Upper lobe of left lung (tissue), 6 donors: ENCODE results near the gene PPP6R3. TPM values are rescaled to one million over a fixed set of nuclear protein-coding genes. Genes with fewer than 3 reads are reported as not detected.
A peak's percentile ranks its signal among the peaks of the same experiment; 100 is the strongest.
"Not testable (repeated sequence)": the region's sequence is repeated elsewhere in the genome, so short reads cannot be mapped to it uniquely, and the experiment has no call there.

Source experiments
- ATAC-seq, 2 donors: fragments of 200-7000 bp; cut with Tn5 transposase; one replicate each; pipeline ENCODE4 v1.9.1; 2022; ENCODE audit warnings: mild to moderate bottlenecking in 2 of 2, moderate library complexity in 2 of 2; ENCODE audit not compliant: low FRiP score in 2 of 2
- DNase-seq, 2 donors: peaks; one replicate each; pipeline ENCODE4 v3.0.0-alpha.2; 2019 to 2020
- H3K27ac ChIP-seq, 4 donors: fragments of 200-600 bp; sonication (generic); one replicate each; pipeline ENCODE4 v1.5.1; 2016 to 2019
- H3K27me3 ChIP-seq, 4 donors: fragments of 200-600 bp; sonication (generic); one replicate each; pipeline ENCODE4 v1.5.1; 2017 to 2019
- H3K36me3 ChIP-seq, 4 donors: fragments of 200-600 bp; sonication (generic); one replicate each; pipeline ENCODE4 v1.5.1; 2016 to 2019
- H3K4me1 ChIP-seq, 4 donors: fragments of 200-600 bp; sonication (generic); one replicate each; pipeline ENCODE4 v1.5.1; 2018 to 2019
- H3K4me3 ChIP-seq, 4 donors: fragments of 200-600 bp; sonication (generic); one replicate each; pipeline ENCODE4 v1.5.1; 2017 to 2019; ENCODE audit warnings: mild to moderate bottlenecking in 2 of 4, moderate library complexity in 1 of 4
- H3K9me3 ChIP-seq, 4 donors: fragments of 200-600 bp; sonication (generic); one replicate each; pipeline ENCODE4 v1.5.1; 2018 to 2019
- CTCF ChIP-seq, 6 experiments: fragments of 450-650 bp in 4 of 6; fragments of 200-600 bp in 2 of 6; sonication (generic) in 2 of 6; IDR thresholded peaks; one replicate each; pipeline ENCODE4 v1.5.1; 2016 to 2019; ENCODE audit warnings: antibody characterized with exemption in 6 of 6
- EP300 ChIP-seq, 4 donors: sonication (generic); formaldehyde crosslinking; IDR thresholded peaks; one replicate each; pipeline ENCODE4 v1.5.1; 2017; ENCODE audit warnings: antibody characterized with exemption in 4 of 4, control low read depth in 2 of 4
- POLR2A ChIP-seq, 4 donors: fragments of 450-650 bp; IDR thresholded peaks; one replicate each; pipeline ENCODE4 v1.5.1; 2016 to 2017; ENCODE audit warnings: antibody characterized with exemption in 4 of 4, mild to moderate bottlenecking in 2 of 4
- POLR2AphosphoS5 ChIP-seq, 2 donors: sonication (generic); formaldehyde crosslinking; IDR thresholded peaks; one replicate each; pipeline ENCODE4 v1.5.1; 2017; ENCODE audit warnings: antibody characterized with exemption in 2 of 2
- WGBS, 2 donors: methylation state at CpG; one replicate each; pipeline ENCODE4 v1.1.5; 2017 to 2018; 5-methylcytosine and 5-hydroxymethylcytosine counted together
- total RNA-seq, 6 donors: library from RNA; depleted of rRNA in 4 of 6; stranded (reverse); fragments of >200 nt in 4 of 6; gene quantifications; one replicate each; pipeline versions ENCODE4 v1.1.0 to v1.2.1, GENCODE V29; 2016 to 2021
- donor health status: DM: no; HTN: no; CAD: no; lungs with moderate emphysema.
- donor health status: DM: no; HTN: yes; CAD: no; lungs with severe emphysema.

The PPP6R3 gene
- total RNA-seq, 6 donors from 2014 or later, result 75.7 to 195 (median 114) TPM

DNA sequence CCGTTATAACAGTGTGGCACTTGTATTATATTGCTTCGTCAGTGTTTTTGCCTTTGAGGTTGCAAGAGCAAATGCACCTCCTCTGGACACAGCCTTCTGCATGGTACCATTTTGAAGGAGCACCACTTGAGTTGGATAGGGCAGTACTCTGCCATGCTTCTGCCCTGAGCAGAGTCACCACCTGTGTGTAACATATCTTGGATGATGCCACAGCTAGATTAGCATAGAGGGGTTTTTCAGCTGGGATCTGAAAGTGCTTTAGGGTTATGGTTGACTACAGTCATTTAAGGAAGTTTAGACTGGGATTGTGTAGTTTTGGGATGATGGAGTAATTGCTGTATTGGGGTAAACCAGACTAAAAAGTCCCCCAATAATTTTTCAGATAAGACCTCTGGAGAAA lies 78.8 kb downstream of the PPP6R3 start:
- peaks cover 7 to 55% (median 18%) of the 10 kb centered on the region in 4 donors for H3K36me3 ChIP-seq
- H3K4me1 ChIP-seq, result peaks cover 11 to 46% (median 33%) of the 10 kb centered on the region in 4 donors
- H3K4me3 ChIP-seq, result no peak overlapping the region
- DNase-seq, result no peak
- 95 to 100% methylated on average over 2 of the region's 2 CpGs for WGBS, 2 donors
- no peaks in the 10 kb centered on the region for H3K9me3 ChIP-seq
- no peak for TF ChIP-seq CTCF (IDR thresholded peaks at IDR 0.05)
- TF ChIP-seq POLR2AphosphoS5 (IDR thresholded peaks at IDR 0.05), result no peak
- TF ChIP-seq EP300 (IDR thresholded peaks at IDR 0.05), result no peak
- no peak for TF ChIP-seq POLR2A (IDR thresholded peaks at IDR 0.05)
- ATAC-seq, result no peak
- H3K27ac ChIP-seq, result no peak overlapping the region
- no peaks in the 10 kb centered on the region for H3K27me3 ChIP-seq

- ATAC-seq, H3K27ac ChIP-seq, DNase-seq, H3K4me3 ChIP-seq, H3K9me3 ChIP-seq, H3K27me3 ChIP-seq: not testable (repeated sequence)
- peaks cover 7 to 66% (median 18%) of the 10 kb centered on the region in 4 donors for H3K36me3 ChIP-seq
- 95 to 96% methylated on average over 7 of the region's 7 CpGs for WGBS, 2 donors
- peaks cover 9 to 41% (median 28%) of the 10 kb centered on the region in 4 donors for H3K4me1 ChIP-seq
Observed at GRCh38 chr11:68540504-68540903, 80.0 kb downstream of the PPP6R3 start.

- H3K27ac ChIP-seq, result no peak overlapping the region
Observed at GRCh38 chr11:68541116-68541515, 80.6 kb downstream of the PPP6R3 start.

GRCh38 chr11:68541991-68542390 lies 81.4 kb downstream of the PPP6R3 start:
- peak; percentile 41 to 49 for ATAC-seq
- Histone ChIP-seq H3K36me3 (peaks cover 7 to 74% (median 21%) of the 10 kb centered on the region in 4 donors), H3K4me3 (no peak overlapping the region), H3K4me1 (peaks cover 10 to 40% (median 21%) of the 10 kb centered on the region in 4 donors), H3K27ac (no peak overlapping the region), H3K9me3 (no peaks in the 10 kb centered on the region), H3K27me3 (no peaks in the 10 kb centered on the region)
- TF ChIP-seq CTCF (IDR thresholded peaks at IDR 0.05), result no peak
- WGBS, 2 donors, result 56 to 64% methylated on average over 8 of the region's 8 CpGs
- no peak for DNase-seq

More at GRCh38 chr11:68541116-68541515, 80.6 kb downstream of the PPP6R3 start:
- no peak overlapping the region for H3K4me3 ChIP-seq
- peaks cover 7 to 70% (median 18%) of the 10 kb centered on the region in 4 donors for H3K36me3 ChIP-seq
- ATAC-seq (no peak), DNase-seq (no peak)
- peaks cover 14 to 39% (median 24%) of the 10 kb centered on the region in 4 donors for H3K4me1 ChIP-seq
- H3K27me3 ChIP-seq, result no peaks in the 10 kb centered on the region
- TF ChIP-seq EP300 (IDR thresholded peaks at IDR 0.05), result no peak
- TF ChIP-seq POLR2AphosphoS5 (IDR thresholded peaks at IDR 0.05), result no peak
- no peak for TF ChIP-seq POLR2A (IDR thresholded peaks at IDR 0.05)
- no peak for TF ChIP-seq CTCF (IDR thresholded peaks at IDR 0.05)
- no peaks in the 10 kb centered on the region for H3K9me3 ChIP-seq
- WGBS, 2 donors, result 79 to 84% methylated on average over 2 of the region's 2 CpGs

DNA sequence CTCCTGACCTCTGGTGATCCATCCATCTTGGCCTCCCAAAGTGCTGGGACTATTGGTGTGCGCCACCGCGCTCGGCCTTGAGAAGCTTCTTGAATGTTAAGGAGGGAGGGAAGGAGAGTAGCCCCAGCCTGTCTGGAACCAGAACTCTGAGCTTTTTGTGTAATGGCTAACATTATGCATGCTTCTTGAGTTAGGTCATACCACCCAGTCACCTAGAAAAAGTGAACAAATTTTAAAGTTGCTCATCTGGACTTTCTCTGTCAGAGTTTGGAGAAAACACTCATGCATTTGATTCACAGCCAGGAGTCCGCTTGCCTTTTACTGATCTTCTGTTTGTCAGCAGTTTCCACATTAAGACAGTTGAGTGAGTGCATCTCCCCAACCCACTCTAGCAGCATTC lies 82.1 kb downstream of the PPP6R3 start:
- Histone ChIP-seq H3K4me1 (peaks cover 8 to 42% (median 21%) of the 10 kb centered on the region in 4 donors), H3K36me3 (peaks cover 7 to 75% (median 22%) of the 10 kb centered on the region in 4 donors), H3K9me3 (no peaks in the 10 kb centered on the region), H3K27ac (no peak overlapping the region), H3K4me3 (no peak overlapping the region), H3K27me3 (no peaks in the 10 kb centered on the region)
- peak; percentile 60 to 67 for ATAC-seq
- no peak for DNase-seq
- TF ChIP-seq CTCF (IDR thresholded peaks at IDR 0.05) (no peak), EP300 (IDR thresholded peaks at IDR 0.05) (no peak), POLR2A (IDR thresholded peaks at IDR 0.05) (no peak), POLR2AphosphoS5 (IDR thresholded peaks at IDR 0.05) (no peak)
- whole genome bisulfite sequencing, 2 donors, result 92 to 96% methylated on average over 5 of the region's 5 CpGs
